Gastroesophageal sphincter (tissue), 3 donors: ENCODE data around the gene FAR2.

Source experiments
- POLR2AphosphoS5 ChIP-seq: sonication (generic); formaldehyde crosslinking; IDR thresholded peaks from one replicate; pipeline ENCODE4 v1.6.1; 2017; ENCODE audit warnings: antibody characterized with exemption
- TF ChIP-seq, protein P1 (sequence below), 4 experiments: fragments of 200-600 bp in 2 of 4; fragments of 450-650 bp in 2 of 4; sonication (generic) in 1 of 4; IDR thresholded peaks; one replicate each; pipeline ENCODE4 v1.5.1; 2017 to 2019; ENCODE audit warnings: antibody characterized with exemption in 4 of 4, mild to moderate bottlenecking in 2 of 4, moderate library complexity in 2 of 4

DNA sequence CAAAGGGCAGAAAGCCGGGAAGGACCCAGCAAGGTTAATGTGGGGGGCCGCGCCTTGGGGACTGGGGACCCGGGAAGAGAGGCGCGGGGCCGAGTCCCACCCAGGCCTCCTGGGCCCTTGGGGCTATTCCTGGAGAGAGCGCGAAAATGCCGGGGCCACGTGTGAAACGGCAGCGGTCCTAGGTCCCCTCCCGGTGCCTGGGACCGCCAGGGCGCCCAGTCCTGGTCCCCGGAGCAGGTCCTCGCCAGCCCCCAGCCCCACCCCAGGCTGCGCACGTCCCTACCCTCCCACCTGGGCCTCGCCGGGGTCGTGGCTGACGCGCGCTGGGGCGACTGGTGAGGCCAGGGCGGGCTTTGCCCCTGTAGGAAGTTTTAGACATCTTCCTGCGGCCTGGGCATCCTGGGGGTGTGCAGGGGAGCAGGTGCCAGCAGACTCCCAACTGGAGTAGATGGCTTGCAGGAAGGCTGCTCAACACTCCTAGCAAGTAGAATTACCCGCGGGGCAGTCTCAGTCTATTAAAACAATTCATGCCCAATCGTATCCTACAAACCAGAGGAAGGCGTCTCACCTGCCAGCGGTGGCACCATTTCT is 708 bp downstream of the FAR2 start:
- TF ChIP-seq, protein P1, sequence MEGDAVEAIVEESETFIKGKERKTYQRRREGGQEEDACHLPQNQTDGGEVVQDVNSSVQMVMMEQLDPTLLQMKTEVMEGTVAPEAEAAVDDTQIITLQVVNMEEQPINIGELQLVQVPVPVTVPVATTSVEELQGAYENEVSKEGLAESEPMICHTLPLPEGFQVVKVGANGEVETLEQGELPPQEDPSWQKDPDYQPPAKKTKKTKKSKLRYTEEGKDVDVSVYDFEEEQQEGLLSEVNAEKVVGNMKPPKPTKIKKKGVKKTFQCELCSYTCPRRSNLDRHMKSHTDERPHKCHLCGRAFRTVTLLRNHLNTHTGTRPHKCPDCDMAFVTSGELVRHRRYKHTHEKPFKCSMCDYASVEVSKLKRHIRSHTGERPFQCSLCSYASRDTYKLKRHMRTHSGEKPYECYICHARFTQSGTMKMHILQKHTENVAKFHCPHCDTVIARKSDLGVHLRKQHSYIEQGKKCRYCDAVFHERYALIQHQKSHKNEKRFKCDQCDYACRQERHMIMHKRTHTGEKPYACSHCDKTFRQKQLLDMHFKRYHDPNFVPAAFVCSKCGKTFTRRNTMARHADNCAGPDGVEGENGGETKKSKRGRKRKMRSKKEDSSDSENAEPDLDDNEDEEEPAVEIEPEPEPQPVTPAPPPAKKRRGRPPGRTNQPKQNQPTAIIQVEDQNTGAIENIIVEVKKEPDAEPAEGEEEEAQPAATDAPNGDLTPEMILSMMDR (IDR thresholded peaks at IDR 0.05) = no peak
- TF ChIP-seq POLR2AphosphoS5 = no peak
